Stimulated activated CD4-positive, alpha-beta T cell treated with anti-CD3 and anti-CD28 coated beads, Interleukin-15, amount 100 ng/mL, for 48 hours (primary cell): ENCODE data around the gene DNASE1L1.

Experiments used
- DNase-seq, 2 donors: peaks; one replicate each; pipeline ENCODE4 v3.0.0-alpha.2; 2020; ENCODE audit warnings: low read depth in 2 of 2

DNASE1L1 gene

DNA sequence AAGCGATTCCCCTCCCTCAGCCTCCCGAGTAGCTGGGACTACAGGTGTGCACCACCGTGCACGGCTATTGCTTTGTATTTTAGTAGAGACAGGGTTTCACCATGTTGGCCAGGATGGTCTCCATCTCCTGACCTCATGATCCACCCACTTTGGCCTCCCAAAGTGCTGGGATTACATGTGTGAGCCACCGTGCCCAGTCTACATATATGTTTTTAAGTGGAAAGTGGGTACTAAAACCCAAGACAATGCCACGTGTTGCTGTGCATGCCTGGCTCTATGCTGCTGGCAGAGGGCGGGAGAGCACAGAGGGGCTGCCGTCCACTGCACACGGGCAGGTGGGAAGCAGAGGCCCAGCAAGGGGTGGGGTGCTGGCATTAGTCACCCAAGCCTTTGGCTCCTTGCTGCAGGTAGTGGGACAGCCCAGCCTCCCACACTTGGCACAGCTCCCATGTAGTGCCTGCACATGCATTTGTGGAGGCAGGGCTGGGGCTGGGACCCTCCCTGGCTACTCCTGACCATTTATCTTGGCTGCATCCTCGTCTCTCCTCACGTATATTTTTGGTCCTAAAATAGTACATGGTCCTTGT lies 26.5 kb downstream of the DNASE1L1 start:
- DNase-seq = no peak

DNA sequence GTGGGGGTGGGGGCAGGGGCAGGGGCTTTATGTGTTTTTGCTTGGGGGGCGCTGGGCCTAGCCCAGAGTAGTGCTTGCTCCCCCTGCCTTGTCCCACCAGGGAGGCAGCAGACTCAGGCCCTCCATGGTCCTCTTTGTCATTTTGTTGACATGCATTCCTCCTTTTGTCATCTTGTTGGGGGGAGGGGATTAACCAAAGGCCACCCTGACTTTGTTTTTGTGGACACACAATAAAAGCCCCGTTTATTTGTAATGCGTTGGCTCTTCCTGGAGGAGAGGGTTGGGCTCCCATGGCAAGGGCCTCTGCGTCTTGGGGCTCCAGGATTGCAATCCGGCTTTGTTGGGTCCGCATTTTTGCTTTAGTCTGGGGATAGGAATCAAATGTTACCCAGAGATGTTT lies 27.8 kb downstream of the DNASE1L1 start:
- DNase-seq = no peak

DNA sequence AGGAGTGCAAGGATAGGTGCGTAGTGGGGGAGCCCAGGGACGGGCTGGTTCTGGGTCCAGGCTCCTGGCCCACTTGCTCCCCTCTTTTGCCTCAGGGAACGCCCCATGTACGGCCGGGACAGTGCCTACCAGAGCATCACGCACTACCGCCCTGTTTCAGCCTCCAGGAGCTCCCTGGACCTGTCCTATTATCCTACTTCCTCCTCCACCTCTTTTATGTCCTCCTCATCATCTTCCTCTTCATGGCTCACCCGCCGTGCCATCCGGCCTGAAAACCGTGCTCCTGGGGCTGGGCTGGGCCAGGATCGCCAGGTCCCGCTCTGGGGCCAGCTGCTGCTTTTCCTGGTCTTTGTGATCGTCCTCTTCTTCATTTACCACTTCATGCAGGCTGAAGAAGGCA lies 28.3 kb downstream of the DNASE1L1 start:
- no peak for DNase-seq

DNA sequence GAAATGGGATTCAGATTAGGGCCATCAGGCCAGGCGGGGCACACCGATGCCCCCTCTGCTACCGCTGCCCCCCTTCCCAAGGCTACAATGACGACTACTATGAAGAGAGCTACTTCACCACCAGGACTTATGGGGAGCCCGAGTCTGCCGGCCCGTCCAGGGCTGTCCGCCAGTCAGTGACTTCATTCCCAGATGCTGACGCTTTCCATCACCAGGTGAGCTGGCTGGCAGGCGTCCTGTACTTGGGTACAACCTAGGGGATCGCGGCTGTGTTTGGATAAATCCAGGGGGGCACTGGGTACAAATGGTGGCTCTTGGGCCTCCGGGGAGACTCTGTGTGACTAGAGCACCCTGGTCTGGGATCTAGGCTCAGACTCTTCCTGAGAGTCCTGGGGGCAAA lies 28.9 kb downstream of the DNASE1L1 start:
- DNase-seq = no peak

DNA sequence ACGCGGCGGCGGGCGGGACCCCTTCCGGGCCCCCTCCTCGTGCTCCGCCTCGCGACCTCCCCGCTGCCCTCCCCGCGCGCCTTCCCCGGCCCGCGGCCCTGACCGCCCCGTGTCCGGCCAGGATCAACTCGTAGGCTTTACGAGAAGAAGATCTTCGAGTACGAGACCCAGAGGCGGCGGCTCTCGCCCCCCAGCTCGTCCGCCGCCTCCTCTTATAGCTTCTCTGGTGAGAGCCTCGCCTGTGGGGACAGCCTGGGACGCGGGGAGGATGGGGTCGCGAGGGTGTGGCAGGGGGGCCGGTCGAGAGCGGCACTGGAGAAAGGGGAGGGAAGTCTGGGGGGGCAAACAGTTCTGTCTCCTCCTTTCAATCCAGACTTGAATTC lies 29.5 kb downstream of the DNASE1L1 start:
- DNase-seq = no peak

DNA sequence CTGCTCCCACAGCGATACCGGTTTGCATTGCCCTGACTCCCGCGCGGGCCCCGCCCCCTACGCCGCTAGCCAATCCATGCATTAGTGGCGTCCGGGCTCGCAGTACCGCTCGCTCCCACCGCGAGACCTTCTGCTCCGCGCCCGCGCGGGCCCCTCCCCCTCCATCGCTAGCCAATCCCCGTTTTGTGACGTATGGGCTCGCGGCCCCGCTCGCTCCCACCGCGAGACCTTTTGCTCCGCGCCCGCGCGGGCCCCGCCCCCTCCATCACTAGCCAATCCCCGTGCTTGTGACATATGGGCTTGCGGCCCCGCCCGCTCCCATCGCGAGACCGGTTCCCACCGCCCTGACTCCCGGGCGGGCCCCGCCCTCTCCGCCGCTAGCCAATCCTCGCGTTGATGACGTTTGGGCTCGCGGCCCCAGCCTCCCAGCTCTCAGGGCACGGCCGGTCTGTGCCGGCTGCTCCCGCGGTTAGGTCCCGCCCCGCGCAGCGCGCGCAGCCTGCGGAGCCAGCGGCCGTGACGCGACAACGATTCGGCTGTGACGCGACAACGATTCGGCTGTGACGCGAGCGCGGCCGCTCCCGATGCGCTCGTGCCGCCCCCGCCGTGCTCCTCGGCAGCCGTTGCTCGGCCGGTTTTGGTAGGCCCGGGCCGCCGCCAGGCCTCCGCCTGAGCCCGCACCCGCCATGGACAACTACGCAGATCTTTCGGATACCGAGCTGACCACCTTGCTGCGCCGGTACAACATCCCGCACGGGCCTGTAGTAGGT lies 30.1 kb downstream of the DNASE1L1 start, which contains the start of gene EMD:
EMD (plus strand) TSS at position 497 of the 770 bp plus-strand sequence; CDS start at position 687, 190 bp downstream.
- DNase-seq = peak; percentile 91 to 92

DNA sequence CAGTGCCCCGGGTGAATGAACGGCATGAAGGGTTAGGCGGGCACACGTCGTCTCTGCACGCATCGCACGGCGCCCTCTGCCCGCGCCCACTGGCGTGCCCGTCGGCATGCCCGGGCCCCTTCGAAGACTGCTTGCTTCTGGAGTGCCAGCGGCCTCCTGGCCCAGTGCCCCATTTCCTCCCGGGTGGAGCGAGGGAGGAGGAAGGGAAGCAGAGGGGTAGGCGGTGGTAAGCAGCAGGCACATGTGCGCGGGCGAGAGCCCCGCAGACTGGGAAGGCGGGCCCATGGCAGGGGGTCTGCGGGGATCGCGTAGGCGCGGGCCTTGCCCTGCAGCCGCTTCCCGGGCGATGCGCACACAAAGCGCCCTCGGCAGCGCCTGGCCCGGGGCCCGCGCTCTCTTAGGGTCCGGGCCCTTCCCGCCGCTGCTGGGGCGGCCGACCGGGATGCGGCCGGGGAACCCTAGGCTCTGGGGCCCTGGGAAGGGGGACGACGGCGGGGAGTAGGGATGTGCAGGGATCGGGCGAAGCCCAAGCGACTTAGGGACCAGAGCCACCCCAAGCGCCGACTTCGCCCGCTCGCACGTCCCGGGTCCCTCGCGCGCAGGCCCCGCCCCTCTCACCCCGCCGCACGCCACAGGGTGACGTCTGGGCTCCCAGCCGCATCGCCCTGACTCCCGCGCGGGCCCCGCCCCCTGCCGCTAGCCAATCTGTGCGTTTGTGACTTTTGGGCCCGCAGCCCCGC lies 30.8 kb downstream of the DNASE1L1 start:
- DNase-seq = no peak

DNA sequence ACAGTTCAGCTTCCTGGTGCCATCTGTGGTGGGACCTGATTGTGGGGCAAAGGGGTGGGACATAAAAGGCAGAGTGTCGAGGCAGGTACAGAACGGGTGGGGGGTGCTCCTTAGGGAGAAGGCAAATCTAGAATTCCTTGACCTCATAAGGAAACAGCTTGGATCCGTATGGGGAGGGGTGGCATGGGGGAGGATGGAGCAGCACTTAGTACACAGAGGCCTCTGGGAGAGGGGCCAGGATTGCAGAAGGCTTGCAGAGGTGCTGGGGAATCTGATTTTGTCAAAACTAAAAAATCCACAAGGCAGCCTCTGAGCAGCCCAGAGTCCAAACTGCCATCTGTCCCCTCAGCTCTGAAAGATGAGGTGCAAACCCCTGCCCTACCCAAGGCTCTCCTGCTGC lies 32.3 kb downstream of the DNASE1L1 start:
- no peak for DNase-seq

DNA sequence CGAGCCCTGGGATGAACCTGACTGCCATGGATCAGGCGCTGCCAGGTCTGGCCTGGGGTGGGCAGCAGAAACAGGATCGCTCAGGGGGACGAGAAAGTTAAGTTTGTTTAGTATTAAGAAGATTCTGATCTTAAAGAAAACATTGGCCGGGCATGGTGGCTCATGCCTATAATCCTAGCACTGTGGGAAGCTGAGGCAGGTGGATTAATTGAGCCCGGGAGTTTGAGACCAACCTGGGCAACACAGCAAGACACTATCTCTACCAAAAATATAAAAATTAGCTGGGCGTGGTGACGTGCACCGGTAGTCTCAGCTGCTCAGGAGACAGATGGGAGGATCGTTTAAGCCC lies 33.9 kb downstream of the DNASE1L1 start:
- no peak for DNase-seq

DNA sequence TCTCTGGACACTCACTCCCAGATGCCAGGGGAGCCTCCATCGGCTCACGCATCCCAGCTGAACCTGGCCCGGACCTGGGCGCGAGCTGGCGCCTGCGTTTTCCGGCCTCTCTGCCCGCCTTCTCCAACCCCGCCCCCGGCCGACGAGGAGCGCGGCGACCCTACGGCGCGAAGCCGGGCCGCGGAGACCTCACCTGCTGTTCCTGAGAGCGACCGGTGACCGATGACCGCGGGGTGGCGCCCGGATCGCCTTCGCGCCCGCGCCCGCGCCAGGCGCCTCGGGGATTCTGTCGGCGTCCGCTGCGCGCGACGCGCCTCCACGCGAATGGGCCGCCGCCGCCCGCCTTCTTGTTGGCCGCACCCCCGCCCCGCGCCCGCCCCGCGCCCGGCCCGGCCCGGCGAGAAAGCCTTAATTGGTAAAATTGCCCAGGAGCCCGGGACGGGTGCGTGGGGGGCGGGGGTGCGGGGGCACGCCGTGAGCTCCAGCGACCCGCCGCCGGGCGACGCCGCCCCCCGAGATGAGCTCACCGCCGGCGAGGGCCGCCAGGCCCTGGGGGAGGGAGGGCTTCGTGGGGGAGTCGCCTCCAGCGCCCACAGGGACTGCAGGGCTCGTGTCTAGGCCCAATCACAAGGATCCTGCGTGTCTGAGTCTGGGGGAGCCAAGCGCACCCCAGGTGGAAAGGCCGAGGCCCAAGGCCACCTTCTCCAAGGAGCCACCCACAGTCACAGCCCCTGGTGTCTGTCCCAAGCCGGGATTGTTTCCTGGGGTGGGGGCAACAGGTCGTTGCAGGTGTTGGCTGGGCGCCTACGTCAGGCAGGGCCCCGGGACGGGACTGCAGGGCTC lies 34.5 kb downstream of the DNASE1L1 start, which contains the start of gene FLNA:
FLNA (minus strand) TSS at position 322 of the 843 bp plus-strand sequence. CDS start 3,389 bp downstream, outside the sequence.
- no peak for DNase-seq

DNA sequence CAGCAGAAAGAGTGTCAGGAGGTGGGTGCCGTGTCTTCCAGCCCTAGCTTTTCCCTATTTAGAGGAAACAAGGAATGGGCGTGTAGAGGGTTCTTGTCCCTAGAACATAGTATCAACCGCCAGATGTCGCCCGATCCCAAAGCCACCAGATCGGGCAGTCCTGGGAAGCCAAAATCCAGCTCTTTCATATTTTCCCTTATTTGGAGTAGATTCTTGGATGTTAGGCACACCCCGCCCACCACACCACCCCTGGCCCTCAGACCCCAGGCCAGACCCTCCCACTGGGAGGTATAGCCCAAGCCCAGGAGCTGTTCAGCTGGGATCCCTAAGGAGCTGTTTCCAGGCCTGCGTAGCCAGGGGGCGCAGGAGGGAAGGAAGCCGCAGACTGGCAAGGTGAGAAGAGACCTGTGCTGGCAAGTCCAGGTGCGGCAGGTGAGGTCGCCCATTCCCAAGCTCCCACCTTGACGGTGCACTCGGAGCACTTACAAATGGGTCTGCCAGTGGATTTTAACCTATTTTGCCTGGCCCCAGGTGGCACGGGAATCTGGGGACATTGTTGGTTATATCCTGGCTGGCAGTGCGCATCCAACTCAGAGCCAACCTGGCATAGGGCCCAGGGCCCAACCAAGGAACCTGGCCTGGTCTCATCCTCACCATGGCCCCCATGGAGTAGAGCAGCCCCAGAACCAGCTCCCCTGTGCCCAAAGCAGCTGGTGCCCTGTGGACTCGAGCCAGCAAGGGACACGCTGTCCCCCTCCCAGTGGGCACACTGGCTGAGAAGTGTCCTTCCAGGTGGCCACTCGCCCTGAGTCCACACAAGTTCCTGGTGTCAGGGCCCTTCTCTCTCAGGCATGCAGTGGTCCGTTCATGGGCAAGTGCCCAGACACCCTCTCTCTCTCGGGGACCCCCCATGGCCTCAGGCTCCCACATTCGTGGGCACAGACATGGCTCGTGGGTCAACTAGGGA lies 35.4 kb downstream of the DNASE1L1 start:
- DNase-seq = no peak

DNA sequence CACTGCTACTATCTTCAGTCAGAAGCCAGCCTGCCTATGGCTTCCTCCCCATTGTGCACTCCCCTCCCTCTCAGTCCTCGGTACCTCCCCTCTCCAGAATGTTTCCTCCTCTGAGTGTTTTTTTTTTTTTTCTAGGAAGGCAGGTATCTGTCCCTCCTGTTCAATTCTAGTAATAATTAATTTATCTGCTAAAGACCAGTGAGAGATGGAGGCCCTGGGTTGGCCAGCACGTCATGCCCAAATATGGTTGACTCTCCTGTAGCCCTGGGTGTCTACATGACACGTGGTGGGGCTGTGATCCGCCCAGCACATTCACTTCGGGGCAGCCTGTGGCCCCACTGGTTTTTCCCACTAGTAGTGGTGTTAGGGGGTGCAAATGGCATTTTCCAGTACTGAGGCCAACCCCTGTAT lies 36.4 kb downstream of the DNASE1L1 start:
- DNase-seq = peak in 1 of 2 donors; percentile 30

DNA sequence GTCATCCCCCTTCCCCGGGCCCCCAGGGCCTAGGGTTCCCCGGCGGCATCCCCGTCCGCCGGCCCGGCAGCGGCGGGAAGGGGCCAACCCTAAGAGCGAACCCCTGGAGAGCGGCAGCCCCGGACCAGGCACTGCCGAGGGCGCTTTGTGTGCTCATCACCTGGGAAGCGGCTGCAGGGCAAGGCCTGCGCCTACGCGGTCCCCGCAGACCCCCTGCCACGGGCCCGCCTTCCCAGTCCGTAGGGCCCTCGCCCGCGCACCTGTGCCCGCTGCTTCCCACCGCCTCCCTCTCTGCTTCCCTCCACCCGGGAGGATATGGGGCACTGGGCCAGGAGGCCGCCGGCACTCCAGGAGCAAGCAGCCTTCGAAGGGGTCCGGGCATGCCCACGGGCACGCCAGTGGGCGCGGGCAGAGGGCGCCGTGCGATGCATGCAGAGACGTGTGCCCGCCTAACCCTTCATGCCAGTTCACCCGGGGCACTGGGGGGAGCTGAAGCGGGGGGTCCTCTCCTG lies 37.2 kb downstream of the DNASE1L1 start:
- DNase-seq = no peak

DNA sequence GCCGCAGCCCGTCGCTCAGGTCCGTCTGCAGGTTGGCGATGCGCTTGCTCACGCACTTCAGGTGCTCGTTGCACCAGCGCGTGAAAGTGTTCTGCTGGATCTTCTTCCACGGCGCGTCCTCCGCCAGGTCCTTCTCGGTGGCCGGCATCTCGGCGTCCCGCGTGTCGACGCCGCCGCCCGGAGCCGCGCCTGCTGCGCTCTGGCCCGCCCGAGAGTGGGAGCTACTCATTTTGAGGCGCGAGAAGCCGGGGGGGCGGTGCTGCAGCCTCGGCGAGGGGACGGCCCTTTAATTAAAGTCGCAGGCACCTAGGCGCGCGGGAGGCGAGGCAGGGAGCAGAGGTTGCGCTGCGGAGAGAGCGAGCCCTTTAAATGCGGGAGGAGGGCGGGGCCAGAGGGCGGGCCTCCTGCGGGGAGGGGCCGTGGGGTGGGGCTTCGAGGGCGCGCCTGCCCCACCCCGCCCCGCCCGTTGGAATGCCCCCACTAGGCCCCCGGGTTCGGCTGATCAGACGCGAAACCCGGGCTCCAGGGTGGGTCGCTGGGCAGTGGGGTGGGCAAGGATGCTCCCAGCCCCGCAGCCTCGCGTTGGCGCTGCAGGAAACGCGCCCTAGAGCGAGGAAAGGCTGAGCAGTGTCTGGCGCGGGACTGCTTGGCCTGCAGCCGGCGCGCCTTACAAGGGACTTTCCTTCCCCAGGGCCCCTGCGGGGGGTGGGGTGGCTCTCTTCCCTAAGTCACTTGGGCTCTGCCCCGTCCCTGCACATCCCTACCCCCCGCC lies 37.9 kb downstream of the DNASE1L1 start:
- DNase-seq = peak; percentile 88 to 89

DNA sequence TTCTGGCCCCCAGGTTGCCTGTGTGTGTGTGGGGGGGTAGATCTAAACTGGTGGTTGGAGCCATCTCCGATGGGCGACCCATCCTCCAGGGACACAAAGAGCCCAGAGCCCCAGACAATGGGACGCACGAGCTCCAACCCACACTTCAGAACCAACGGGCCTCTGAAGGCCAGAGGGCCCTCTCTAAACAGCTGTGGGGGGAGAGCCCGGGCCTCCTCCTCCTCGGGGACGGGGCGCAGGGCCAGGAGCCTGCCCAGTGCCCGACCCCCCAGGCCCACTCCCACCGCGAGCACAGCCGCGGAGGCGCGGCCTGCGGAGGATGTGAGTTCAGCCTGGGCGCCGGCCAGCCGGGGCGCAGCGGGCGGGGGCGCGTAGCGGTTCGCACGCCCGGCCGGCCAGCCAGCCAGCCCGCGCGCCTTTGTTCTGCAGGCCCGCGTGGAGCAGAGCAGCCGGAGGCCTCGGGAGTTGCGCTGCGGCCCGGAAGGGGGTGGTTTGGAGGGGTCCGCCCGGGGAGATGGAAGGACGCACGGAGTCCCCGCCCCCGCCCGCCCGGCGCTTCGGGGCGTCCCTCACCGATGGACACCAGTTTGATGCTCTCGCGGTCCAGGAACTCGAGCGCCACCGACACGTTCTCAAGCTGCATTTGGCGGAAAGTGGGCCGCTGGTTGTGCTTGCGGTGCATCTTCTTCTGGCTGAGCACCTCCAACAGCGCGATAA lies 38.6 kb downstream of the DNASE1L1 start:
- no peak for DNase-seq

DNA sequence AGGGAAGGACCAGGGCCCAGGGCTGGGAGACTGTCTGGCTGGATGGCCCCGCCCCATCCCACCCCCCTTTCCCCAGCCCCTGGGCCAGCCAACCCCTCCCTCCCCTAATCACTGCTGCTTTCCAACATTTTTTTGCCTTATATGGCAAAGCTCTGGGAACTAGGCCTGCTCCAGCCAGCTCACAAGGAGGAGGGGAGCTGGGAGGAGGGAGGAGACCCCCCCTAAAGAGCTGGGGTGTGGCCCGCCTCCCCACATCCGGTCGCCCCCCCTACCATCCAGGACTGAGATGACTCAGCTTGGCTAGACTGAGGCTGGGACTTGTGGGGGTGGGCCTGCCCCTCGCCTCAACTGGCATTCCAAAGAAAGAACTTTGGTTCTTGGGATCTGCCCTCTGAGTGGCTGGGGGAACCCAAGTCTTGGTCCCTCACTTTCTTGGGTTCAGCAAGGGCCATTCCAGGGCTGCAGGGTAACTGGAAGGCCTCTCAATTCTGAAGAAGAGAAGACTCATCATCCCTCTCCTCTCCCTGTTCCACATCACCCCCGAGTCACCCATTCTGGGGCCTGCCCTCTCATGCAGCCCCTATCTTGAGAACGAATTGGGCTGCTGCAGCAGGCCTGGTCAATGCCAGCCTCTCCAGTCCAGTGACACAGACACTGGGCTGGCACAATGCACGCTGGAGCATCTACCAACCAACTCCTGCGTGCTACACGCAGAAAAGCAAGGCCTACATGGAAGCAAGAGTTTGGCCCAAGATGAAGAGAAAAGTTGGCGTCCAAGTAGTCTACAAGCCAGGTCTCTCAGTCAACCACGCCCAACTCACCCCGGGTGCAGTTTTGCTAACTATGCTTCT lies 39.4 kb downstream of the DNASE1L1 start:
- DNase-seq = peak in 1 of 2 donors; percentile 49

DNA sequence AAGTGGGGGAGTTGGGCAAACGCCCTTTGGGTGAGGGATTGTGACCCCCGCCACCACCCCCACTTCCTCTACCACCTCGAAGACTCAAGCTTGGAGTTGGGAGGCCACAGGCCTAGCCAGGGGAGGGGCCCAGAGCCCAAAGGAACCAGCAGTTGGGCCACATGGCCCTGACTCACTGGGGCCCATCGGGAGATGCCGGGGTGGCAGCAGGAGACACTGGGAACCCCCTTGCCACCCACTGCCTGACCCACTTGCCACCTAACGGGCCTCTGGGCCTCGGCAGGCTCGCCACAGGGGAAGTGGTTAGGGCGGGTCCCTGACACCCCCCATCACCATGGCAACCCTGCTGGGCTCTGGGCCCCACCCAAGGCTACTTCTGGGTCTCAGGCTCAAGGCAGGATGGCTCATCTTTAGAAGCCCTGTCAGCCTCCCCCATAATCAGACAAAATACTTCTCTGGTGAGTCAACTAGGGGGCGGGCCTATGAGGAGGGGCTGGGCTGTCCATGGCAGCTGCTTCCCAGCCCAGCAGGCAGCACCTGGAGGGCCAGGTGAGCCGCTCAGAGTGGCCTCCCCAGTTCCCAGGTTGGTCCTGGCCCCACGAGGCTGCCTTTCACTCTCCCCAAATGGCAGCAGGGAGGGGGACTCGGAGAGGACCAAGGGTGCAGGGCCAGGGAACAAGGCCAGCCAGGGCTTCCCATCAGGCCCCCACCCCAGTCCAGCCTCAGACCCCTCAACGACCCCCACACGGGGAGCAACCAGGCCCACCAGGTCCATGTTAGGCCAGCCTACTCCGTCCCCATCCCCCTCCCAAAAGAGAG lies 40.2 kb downstream of the DNASE1L1 start:
- peak; percentile 89 for DNase-seq
